HG02970 (cell line): ENCODE measurements around the gene PXK.

ENCODE experiments used
- ATAC-seq: cut with Tn5 transposase; IDR thresholded peaks from one replicate; pipeline ENCODE4 v1.9.1; 2021; ENCODE audit warnings: mild to moderate bottlenecking, moderate library complexity, moderate number of reproducible peaks; ENCODE audit not compliant: unreplicated experiment, low FRiP score

PXK gene

GRCh38 chr3:58441514-58442450 lies 109.1 kb downstream of the PXK start:
- ATAC-seq = no peak

GRCh38 chr3:58452176-58452575 lies 119.5 kb downstream of the PXK start:
- no peak for ATAC-seq

GRCh38 chr3:58459160-58459559 lies 126.5 kb downstream of the PXK start:
- ATAC-seq = no peak

DNA sequence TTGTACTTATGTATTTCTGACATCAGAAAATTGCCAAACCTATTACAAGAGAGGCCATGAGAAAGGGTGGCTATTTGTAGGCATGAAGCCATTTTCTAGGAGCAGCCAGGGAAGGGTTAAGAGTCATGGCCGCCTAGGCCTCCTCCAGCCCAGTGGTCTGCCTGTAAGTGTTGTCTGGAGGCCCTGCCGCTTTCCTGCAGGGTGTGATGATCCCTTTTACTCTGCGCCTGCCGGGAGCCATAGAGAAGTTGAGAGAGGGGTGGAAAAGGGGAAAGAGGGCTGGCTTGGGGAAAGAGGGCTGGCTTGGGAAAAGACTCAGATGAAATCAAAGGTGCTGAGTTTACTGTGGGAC lies 130.1 kb downstream of the PXK start:
- ATAC-seq = no peak

DNA sequence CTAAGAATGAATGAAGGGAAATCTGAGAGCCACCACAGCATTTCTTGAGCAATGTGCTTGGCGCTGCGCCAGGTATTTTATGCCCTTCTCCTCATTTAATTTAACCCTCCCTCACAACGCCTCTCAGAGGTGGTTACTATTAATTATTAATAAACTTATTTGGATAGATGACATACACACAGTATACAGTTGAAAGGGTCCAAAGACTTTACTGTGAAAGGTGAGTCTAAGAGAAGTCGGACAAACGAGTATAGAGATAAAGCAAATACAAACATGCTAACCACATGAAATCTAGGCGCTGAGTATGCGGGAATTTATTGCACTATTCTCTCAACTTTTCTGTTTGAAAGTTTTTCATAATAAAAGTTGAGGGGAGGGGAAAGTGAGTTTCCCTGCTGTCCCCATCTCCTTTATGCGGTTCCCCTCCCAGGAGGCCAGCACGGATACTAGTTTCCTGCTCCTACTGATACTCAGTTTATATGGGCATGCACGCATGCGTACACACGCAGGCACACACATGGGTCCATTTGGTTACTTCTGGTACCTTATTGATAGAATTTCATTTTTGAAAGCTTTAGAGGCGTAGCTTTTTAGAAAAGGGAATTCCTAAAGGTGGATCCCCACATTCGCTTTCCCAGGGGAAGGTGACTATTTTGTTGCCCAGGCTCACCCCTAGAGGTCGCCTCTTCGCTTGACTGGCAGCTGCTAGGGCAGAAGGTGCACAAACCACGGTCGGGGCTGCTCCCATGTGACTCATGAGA lies 130.7 kb downstream of the PXK start:
- ATAC-seq = no peak

- no peak for ATAC-seq
Measured at GRCh38 chr3:58463942-58464271, 131.2 kb downstream of the PXK start.

- no peak for ATAC-seq
Measured at GRCh38 chr3:58464866-58465265, 132.2 kb downstream of the PXK start.

- no peak for ATAC-seq
Measured at GRCh38 chr3:58466899-58467563, 134.3 kb downstream of the PXK start.

DNA sequence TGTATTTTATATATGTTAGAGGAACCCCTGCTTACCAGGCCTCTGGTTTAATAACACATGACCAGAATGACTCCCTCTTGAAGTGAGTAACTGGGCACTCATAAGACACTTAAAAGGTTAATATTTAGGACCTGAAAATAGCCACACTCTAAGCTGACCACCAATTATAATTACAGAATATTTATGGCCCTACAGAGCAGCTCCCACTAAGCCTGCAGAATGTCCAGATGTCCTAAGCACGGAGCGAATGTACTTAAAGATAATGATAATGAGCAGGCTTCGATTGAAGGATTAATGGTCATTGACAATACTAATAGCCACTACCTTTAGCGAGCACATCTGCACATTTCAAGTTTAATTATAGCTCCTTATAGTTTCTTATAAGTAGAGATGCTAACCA lies 136.4 kb downstream of the PXK start:
- no peak for ATAC-seq

GRCh38 chr3:58470363-58471024 lies 137.8 kb downstream of the PXK start:
- ATAC-seq = no peak

- ATAC-seq = no peak
Measured at GRCh38 chr3:58471025-58471887, 138.6 kb downstream of the PXK start.

GRCh38 chr3:58473275-58473674 lies 140.6 kb downstream of the PXK start:
- ATAC-seq = no peak

DNA sequence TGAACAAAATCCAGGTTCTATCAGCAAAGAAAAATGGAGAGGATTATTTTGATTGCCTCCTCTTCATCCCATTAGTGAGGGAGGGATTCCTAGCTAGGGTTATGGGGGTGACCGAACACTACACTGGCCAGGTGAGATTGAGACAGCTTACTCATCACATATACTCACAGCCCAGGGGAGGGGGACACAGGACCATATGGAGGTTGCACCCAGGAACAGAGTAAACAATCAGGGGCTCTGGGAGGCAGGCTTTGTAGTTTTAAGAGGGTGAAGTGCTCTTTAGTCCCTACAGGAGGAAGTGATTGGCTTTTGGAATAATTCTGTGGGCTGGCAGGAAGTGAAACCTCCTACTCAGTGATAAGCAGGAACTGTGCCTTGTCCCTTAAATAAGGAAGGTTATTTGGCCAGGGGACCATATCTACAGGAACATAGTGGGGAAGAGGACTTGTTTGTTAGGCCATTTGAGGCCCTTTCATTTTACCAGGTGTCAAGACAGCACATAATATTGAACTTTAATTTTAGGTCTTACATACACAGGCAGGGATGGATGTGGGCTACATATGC lies 141.7 kb downstream of the PXK start:
- no peak for ATAC-seq

DNA sequence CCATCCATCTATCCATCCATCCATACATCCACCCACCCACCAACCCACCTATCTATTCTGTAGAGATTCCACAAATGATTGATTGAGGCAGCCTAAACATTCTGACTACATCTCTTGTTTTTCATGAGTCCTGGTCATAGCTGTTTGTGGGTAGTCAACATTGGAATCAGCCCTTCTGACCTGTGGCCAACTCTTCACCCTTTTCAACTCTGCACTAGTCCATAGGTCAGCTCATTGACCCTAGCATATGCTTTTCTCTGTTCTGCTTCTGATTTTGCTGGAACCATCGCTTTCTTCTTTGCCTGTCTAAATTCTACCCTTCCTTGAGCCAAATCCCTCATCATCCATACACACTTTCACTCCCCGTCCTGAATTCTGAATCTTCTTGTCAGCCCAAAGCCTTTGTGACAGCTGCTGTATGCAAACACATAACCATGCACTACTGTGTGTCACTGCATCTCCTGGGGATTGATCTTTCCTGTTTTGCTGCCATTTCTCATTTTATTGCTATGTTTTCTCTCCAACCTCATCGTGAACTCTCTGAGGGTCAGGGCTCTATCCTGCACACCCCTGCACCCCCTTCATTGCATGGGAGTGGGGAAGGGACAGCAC lies 142.4 kb downstream of the PXK start:
- ATAC-seq = no peak
